NCI-H446 treated with DMSO at 0.1 percent for 48 hours (cell line): Measurements from ENCODE around the gene OR10V1.

Experiments
- DNase-seq: peaks from one replicate; lab custom pipeline; 2025; lab: John Stamatoyannopoulos, UW

OR10V1 gene

GRCh38 chr11:59668188-59668949, 45.3 kb downstream of the OR10V1 start:
- DNase-seq = no peak

GRCh38 chr11:59667812-59668187, 45.8 kb downstream of the OR10V1 start:
- no peak for DNase-seq

- DNase-seq = no peak
Measured at GRCh38 chr11:59666969-59667368, 46.7 kb downstream of the OR10V1 start.
